ENCODE data around the gene CISD2.

Gene CISD2

GRCh38 chr4:102826105-102826889 is 42.5 kb upstream of the CISD2 start:
- H3K4me3 ChIP-seq (ENCODE audit: low read depth, low read length), result peak overlapping the region; percentile 100
- no peak for TF ChIP-seq CTCF (IDR thresholded peaks at IDR 0.05; ENCODE audit: borderline replicate concordance, insufficient read depth, low read depth, low read length)

DNA sequence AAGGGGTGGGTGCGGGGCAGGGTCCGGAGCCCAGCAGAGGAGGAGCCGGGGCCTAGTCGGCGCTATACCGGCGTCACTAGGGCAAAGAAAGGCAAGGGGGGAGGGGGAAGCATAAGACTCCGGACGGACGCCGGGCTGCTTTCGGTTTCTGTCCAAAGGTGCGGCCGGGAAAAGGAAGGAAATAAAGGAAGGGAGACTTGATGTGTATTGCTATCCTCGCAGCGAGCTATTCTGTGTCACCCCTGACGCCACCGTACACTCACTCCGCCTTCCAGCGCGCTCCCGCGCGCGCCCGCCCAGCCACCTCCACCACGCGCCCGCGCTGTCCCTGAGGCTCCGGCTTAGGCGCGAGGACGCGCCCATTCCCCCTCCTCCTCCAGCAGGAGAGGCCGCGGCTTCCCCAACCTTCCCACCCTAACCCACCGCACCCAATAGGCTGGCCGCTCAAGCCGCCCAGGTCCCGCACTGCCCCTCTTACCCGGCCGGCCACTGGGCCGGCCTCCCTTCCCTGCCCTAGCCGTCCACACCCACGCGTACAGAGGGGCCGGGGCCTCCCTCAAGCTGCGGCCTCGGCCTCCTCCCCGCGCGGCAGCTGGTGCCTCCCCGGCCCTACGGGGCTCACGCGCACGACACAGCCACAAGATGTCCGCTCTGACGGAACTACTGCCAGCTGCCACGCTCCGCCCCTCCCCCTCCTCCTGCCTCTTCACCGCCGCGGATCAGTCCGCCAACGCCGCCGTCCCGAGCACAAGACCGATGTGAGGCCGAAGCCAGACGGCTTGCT is 41.7 kb upstream of the CISD2 start, which contains the start of gene UBE2D3:
TSS of gene UBE2D3 (minus strand) at position 662 of the 784 bp plus-strand sequence. CDS start 1,043 bp downstream, outside the sequence.
- peak within 1 kb of the TSS; percentile 100 for H3K4me3 ChIP-seq (ENCODE audit: low read depth, low read length)
- TF ChIP-seq CTCF (IDR thresholded peaks at IDR 0.05; ENCODE audit: borderline replicate concordance, insufficient read depth, low read depth, low read length), result 0 out of 2 replicates have a peak, but pooled peaks have one; percentile 8

DNA sequence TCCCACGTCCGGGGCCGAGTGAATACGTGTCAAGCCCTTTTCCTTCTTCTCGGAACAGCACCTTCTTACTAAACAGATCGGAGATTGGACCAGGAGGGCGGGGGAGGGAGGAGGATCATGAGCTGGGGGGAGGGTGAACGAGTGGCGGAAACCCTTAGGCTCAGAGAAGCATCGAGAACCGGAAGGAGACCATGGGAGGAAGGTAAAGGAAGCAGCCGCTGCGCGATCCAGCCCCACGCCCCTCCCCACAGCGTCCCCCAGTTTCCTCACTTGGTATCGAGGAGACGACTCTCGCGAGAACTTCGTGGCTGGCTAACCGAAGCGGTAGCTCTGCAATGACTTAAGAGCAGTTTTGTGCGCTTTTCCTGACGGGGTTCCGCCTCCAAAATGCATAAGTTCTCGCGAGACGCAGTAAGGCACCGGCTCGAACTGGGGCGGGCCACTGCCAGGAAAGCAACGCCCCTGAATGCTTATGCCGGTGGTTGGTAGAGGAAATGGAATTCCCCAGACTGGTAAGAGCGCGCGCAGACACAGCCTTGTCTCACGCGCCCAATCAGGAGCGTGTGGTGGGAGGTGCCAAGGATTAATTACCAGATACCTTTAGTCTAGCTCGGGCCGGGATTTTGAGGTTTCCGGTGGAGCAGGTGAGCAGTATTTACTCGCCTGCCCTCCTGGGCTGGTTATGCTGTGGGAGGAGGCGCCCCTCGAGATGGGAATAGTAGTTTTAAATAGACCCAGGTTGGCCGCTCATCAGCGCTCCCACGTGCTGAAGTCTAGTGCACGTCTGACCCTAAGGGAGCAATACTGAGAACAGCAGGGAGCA is 40.9 kb upstream of the CISD2 start:
- H3K4me3 ChIP-seq (ENCODE audit: low read depth, low read length), result peak overlapping the region; percentile 100
- no peak for TF ChIP-seq CTCF (IDR thresholded peaks at IDR 0.05; ENCODE audit: borderline replicate concordance, insufficient read depth, low read depth, low read length)

GRCh38 chr4:102828497-102828808 is 40.3 kb upstream of the CISD2 start:
- TF ChIP-seq CTCF (IDR thresholded peaks at IDR 0.05; ENCODE audit: borderline replicate concordance, insufficient read depth, low read depth, low read length), result no peak
- H3K4me3 ChIP-seq (ENCODE audit: low read depth, low read length), result peak overlapping the region; percentile 38

- no peak for TF ChIP-seq CTCF (IDR thresholded peaks at IDR 0.05; ENCODE audit: borderline replicate concordance, insufficient read depth, low read depth, low read length)
- H3K4me3 ChIP-seq (ENCODE audit: low read depth, low read length), result no peak overlapping the region
Measured at GRCh38 chr4:102829803-102830202, 39.0 kb upstream of the CISD2 start.

DNA sequence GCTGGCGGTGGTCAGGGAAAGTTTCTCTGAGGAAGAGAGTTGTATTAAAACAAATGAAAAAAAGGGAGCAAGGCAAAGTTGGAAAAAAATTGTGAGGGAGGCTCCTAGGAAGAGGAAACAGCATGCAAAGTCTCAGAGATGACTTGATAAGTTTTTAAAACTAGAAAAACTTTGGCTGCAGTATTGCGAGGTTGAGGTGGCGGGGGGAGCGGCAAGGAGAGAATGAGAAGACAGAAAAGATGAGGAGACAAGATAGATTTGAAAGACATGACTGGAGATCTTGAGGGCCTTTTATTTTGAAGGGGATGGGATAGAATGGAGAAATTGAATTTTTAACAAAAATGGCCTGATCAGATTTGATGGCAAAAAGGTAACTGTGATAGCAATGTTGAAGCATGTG is 36.7 kb upstream of the CISD2 start:
- no peak for TF ChIP-seq CTCF (IDR thresholded peaks at IDR 0.05; ENCODE audit: borderline replicate concordance, insufficient read depth, low read depth, low read length)
- no peak overlapping the region for H3K4me3 ChIP-seq (ENCODE audit: low read depth, low read length)
